NK-92 treated with Interleukin-12 subunit alpha and Interleukin-12 subunit beta, amount 100 ng/mL, for 24 hours (cell line): ENCODE data around the gene CSAD.
A peak's percentile ranks its signal among the peaks of the same experiment; 100 is the strongest.
"Not testable (repeated sequence)": the region's sequence is repeated elsewhere in the genome, so short reads cannot be mapped to it uniquely, and the experiment has no call there.

Experiments
- DNase-seq: peaks from one replicate; lab custom pipeline; 2025; lab: John Stamatoyannopoulos, UW

The CSAD gene

DNA sequence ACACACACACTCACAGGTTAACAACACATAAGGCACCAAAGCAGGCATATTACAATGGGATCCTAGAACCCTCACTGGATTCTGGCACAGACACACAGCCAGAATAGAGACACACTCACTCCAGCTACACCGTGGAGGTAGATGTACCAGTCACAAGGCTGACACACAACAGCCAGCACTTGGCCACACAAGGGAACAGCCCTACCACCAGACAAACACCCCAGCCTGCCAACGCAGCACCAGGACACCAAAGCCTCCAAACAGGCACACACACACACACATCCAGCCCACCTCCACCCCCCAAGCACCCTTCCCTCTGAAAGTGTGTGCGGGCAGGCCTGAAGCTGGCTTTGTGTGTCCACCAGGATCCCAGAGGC, 37.2 kb upstream of the CSAD start:
- no peak for DNase-seq

DNA sequence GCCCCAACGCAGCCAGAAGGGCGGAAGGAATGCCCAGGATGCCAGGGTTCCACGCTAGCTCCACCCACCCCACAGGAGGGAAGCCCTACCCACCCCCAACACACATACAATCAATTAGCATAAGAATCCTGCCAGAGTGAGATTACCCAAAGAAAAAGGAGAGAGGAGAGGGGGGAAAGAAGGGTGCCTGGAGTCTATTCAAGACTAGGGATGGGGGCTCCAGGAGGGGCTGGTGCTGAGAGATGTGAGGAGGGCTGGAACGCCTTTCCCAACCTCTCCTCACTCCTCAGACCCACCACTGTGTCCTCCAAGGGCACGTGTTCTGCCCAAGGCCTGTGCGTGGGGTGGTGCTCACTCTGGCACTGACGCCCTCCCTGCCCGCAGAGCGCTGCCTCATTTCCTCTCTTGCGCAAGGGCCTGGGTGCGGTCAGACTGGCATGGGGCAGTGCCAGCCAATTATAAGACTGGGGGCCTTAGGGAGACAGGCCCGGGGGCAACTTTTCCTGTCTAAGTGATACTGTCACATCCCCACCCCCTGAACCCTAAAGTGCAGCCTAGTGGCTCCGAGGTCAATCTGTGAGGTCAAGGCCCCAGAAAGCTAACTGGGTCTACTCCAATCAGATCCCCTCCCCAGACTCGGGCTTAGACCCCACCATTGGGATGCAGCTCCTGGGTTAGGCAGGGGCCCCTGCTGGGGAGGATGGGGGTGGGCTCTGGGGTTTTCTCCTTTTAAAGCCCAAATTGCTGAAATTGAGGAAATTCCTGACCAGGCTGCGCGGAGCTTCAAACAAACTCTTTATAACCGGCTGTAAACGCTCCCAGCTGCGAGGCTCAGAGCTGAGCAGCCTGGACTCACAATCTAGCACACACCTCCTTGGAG, 36.6 kb upstream of the CSAD start:
- DNase-seq = no peak

DNA sequence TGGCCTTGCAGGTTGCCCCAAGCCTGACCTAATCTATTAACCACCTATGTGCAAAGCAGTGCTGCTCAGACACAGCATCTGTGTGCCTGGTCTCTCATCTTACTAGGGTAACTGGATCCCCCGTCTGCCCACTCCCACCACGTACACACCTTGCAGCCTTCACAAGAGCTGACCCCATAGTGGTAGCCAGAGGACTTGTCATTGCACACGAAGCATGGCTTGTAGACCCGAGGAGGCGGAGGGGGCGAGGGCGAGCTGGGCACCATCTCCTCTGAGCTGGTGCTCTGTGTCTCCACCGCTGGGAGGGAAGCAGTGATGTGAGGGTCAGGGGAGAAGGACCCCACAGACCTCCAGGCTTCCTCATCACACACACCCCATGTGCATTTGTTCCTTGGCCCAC, 34.8 kb upstream of the CSAD start:
- no peak for DNase-seq

DNA sequence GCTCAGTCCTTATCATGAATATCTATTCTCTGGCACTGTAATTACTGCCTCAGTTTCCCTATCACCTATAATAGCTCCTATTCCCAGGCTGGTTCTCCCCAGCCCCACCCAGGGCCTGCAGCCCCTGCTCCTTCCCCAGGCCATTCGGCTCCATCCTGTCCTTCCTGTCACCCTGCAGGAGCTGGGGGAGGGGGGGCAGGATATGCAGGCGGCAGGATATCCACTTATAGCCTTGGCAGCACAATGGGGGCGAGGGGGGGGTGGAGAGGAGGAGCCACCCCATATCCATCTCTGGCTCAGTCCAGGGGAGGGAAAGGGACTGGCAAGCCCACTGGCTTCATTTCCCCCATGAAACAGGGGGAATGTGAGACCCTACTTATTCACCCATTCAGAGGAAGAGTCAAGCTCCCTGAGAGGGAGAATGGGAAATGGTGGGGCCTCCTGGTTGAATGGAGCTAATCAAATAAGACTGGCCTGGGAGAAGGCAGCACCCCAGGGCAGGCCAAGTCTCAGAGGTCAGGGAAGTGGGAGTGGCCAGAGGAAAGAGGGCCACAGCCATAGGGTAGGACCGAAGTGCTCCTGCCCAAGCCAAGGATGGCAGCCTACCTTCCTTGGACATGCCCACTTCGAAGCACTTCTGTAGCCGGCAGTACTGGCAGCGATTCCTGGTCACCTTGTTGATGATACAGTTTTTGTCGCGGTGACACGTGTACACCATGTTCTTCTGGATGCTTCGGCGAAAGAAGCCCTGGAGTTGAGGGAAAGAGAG, 34.1 kb upstream of the CSAD start:
- DNase-seq = no peak

DNA sequence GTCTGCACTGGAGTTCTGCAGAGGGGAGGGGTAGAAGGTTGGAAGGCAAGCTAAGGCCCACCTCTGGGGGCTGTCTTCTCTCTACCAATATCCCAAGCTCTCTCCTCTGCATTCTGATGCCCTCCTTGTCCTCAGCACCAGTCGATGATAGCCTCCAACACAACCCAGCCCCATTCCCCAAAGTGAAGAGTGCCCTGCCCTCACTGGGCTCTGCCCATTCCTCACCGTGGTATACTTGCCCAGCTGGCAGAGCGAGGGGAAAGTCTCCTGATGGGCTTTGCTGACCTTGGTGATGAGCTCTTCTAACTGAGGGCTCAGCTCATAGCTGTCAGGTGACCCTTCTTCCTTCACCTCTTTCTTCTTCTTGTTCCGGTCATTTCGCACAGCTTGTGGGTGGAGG, 33.5 kb upstream of the CSAD start:
- no peak for DNase-seq

DNA sequence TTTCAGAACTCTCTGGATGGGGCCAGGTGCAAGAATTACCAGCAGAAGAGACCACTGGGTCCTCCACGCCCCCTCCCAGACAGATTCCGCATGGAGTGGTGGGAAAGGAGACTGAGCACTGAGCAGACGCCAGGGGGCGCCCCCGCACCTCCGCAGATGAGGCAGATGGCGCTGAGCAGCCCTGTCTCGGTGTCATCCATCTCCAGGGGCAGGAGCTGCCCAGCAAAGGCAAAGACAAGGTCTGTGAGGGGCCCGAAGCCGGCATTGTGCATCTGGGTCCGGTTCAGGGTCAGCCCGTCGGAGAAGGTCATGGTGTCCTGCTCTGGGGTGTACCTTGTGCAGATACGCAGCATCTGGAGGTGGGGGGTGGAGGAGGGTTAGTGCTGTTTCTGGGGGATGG, 32.6 kb upstream of the CSAD start:
- DNase-seq = peak; percentile 74

DNA sequence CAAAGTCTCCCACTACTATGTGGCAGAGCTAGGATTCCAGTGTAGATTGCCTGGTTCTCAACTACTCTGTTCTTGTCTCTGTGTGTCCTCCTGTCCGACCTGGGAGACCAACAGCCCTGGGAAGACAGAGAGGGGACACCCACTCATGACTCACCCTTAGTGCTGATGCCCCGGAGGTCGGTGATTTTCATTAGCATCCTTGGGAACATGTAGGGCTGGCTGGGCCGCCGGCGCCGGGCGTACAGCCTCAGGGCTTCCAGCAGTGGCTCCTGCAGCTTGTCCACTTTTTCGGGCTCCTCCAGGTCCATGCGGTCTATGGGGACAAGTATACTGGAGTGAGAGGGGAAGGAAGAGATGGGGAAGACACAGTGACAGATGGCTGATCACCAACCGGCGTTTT, 32.2 kb upstream of the CSAD start:
- no peak for DNase-seq

DNA sequence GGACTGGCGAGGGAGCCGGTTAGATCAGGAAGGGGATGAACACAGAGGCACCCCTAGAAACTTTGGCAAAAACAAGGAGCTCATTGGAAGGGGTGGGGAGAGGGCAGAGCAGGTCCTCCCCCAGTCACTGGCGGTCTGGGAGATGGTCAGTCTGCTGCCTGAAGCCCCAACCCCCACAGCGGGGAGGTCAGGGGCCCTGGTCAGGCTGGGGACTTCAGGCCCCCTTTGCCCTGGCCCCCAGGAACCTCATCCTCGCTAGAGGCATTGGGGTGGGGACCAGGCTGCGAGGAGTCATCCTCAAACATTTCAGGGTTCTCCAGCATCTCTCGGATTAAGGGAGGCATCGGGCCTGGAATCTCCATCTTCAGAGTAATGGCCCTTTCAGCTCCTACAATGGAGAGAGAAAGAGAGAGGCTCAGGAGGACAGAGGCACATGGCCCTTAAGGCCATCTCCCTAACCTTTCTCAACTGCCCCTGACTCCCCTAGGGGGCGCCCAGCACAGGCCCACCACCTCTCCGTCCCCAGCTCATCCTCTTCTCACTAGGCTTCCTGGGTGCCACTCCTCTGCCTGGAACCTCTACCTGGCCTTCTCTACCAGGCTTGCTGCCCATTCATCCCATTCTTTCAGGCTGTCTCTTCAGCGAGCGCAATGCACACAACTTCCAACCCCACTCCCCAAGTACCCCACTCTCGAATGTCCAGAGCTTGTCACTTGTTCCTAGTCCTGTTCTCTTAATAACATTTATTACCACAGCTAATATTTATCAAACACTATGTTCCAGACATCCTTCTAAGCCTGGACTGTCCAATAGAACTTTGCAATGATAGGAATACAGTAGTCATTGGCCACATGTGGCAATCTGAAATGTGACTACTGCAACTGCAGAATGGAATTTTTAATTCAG, 31.0 kb upstream of the CSAD start:
- DNase-seq = no peak

DNA sequence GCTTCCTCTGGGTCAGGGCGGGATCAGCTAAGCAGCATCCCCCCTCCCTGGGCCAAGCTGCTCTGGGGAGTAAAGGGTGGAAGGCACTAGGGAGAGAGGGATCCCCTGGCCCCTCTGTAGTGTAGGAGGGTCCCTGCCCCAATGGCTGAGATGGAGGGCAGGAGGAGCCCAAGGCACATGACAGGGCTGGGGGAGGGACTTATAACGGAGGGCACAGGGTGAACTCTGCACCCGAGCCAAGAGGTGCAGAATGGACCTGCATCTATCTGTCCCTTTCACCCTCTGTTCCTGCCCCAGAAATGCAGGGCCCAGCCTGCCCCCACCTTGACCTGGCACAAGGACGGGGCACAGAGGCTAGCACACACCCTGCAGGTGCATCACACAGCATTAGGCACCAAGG, 30.1 kb upstream of the CSAD start:
- DNase-seq = no peak

DNA sequence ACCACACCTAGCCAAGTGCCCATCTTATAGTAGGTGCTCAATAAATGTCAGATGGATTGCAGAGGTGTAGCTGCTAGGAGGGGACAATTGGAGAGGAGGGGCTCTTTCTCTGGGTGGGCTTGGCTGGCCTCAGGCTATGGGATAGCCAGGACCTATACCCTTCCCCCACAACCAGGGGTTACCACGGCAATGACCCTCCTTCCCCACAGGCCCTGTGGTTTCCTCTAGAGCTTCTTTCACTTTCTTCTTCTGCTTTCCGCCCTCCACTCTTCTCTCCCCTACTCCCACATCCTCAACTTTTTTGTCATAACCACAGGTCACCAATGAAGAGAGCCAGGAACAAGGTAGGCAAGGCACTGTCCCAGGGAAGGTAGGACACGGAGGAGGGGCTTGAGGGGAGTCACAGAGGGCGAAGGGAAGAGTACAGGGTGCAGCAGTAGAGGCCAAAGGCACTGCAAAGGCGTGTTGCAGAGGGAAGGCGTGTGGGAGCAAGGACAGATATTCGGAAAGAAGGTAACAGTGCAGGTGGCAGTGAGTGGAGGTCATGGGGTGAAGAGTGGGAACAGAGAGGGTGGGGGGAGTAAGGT, 28.2 kb upstream of the CSAD start:
- DNase-seq = peak; percentile 35

DNA sequence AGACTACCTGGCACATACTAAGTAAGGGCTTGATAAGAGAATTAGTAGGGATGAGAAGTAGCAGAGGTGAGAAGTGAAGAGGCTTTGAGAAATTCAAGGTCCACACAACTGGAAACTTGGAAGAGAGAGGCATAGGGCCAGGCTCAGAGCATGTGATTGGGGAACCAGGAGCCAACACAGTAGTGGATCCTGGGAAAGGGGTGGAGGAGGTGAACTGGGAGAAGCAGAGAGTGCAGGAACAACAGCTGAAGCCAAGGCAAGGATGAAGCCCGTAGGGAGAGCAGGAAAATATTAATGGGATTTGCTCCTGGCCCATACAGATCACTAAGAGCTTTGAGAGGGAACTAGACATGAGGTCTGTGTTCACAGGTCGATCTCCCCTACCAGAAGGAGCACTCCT, 27.7 kb upstream of the CSAD start:
- no peak for DNase-seq

DNA sequence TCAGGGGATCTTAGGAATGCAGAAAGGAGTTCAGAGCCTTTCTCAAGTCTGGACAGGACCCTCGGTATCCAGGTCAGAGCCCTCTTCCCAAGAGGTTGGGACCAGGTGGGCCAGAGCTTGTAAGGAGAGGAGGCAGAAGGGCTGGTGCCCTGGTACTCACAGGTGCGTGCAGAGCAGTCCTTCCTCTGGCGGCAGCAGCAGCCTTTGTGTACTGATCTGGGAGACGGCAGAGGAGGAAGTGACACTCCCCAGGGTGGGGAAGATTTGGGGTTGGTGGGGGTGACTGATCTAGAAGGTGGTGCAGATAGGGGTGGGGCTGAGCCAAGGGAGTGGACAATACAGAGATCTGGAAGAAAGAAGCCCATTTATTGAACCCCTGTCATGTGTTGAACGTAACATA, 26.3 kb upstream of the CSAD start, which contains the start of gene ITGB7:
Gene ITGB7 (minus strand): TSS at position 210 of the 400 bp plus-strand sequence. CDS start 6,808 bp downstream, outside the sequence.
- peak; percentile 67 for DNase-seq

DNA sequence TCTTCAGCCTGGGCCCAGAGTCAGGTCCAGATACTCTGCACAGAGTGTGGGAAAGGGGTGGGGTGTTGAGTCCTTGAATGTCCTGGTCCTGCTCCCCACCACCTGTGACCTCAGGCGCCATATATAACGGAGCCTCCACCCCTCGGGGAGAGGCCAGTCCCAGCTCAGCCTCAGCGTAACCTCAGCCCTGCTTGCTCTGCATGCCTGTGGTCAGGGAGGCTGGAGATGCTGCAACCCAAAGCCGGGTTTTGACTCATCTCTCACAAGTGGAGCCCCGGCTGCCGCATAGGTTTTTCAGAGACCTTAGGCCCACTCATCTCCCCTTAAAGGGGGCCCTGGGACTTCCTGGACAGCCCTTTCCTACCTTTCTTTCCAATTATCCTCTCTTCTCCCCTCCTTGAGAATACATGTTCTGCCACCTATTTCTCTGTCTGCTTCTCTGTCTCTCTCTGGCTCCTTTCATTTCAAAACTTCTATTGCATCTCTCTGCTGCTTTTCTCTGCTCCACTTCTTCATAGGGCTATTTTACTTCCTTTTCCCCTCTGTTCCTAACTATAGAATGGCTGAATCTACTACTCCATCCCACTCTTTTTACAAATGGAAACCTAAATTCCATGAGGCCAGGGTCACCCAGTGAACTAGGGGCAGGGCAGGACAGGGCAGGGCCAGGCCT, 25.2 kb upstream of the CSAD start:
- peak; percentile 70 for DNase-seq

DNA sequence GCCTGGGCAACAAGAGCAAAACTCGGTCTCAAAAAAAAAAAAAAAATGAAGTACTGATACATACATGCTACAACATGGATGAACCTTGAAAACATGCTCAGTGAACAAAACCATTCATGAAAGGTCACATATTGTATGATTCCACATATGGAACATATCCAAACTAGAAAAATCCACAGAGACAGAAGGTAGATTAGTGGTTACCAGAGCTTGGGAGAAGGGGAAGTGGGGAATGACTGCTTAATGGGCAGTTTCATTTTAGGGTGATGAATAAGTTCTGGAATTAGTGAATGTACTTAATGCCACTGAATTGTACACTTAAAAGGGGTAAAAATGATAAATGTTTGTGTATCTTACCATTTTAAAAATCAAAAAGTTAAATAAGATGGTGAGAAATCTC, 23.6 kb upstream of the CSAD start:
- no peak for DNase-seq

DNA sequence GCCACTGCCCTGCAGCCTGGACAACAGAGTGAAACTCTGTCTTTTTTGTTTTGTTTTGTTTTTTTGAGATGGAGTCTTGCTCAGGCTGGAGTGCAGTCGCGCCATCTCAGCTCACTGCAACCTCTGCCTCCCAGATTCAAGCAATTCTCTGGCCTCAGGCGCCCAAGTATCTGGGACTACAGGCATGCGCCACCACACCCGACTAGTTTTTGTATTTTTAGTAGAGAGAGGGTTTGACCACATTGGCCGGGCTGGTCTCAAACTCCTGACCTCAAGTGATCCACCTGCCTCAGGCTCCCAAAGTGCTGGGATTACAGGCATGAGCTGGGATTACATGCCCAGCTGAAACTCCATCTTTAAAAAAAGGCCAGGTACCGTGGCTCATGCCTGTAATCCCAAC, 21.6 kb upstream of the CSAD start:
- not testable (repeated sequence) for DNase-seq

DNA sequence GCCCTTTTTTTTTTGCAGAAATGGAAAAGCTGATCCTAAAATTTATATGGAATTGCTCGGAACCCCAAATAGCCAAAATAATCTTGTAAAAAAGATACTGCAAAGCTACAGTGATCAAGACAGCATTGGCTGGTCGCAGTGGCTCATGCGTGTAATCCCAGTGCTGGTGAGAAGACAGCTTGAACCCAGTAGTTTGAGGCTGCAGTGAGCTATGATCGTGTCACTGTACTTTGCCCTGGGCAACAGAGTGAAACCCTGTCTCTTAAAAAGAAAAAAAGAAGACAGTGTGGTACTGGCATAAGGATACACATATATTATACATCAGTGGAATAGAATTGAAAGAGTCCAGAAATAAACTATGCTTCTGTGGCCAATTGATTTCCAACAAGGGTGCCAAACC, 20.9 kb upstream of the CSAD start:
- no peak for DNase-seq

DNA sequence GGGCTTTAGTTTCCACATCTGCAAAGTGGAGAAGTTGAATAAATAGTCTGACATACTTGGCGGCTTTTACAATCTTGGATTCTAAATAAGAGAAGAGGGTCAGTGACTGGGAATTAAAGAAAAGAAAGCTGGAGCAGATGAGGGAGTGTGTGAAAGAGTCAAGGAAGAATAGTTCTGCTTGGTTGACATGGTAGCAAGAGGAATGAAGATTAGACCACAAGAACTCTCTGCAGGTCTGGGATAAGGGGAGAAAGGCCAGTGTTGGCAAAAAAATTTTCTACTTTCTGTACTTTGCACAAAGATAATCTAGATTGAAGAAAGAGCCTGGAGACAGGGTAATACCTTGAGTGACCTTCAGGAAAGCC, 20.4 kb upstream of the CSAD start:
- DNase-seq = no peak

DNA sequence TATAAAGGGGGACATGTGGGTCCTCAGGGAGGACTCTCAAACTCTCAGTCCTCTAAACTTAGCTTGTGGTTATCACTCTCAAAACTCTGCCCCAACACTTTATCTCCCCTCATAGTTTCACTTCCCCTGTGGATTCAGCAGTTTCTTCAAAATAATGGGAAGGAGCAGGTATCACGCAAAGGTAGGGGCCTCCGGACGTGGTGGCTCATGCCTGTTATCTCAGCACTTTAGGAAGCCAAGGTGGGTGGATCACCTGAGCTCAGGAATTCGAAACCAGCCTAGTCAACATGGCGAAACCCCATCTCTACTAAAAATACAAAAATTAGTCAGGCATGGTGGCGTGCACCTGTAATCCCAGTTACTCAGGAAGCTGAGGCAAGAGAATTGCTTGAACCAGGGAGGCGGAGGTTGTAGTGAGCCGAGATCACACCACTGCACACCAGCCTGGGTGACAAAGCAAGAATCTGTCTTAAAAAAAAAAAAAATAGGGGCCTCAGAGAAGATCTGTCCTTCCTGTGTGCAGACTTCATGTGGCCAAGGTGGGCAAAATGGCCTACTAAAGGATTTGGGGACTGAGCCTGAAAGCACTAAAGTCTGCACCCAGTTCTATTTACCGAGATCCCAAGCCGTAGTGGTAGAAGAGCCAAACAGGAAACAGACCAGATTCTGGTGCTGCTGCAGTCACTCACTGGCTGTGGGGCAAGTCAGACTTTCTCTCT, 19.9 kb upstream of the CSAD start:
- DNase-seq = no peak

DNA sequence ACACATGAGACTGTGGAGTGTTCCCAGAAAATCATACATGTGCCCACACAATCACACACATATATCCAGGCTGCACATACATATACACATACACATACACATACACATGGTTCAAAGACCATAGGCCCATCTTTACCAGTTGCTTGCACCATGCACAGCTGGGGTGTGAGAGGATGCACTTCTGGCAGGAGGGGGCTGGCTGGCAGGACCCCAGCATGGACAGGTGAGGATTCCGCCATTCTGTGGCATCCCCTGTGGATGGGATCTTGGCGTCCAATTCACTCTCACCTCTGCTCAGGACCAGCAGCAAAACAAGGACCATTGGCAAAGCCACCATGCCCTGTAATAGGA, 19.4 kb upstream of the CSAD start:
- DNase-seq = no peak

DNA sequence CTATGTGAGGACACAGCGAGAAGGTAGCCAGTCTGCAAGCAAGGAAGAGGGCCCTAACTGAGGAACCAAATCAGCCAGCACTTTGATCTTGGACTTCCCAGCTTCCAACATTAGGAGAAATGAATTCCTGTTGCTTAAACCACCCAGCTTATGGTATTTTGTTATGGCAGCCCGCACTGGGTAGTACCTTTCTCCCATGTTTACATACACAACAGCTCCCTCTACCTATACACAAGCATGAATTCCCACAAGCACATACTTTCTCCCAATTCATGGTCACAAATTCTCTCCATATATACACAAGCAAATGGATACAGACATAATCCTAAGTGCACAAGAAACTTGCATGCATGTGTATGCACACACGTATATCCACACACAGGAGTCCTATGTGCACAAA, 19.0 kb upstream of the CSAD start:
- DNase-seq = no peak
